ENCODE data around the gene ADIG.

The ADIG gene

GRCh38 chr20:38604873-38605303 is 23.9 kb downstream of the ADIG start:
- Histone ChIP-seq H3K9me3 (ENCODE audit: control insufficient read depth, low read length) (no peaks in the 10 kb centered on the region), H3K36me3 (ENCODE audit: control insufficient read depth, insufficient read depth, low read length, severe bottlenecking) (no peaks in the 10 kb centered on the region), H3K9ac (ENCODE audit: low read length) (no peak overlapping the region), H3K27me3 (replicated peaks; ENCODE audit: control insufficient read depth, insufficient read depth, low read length) (peaks cover 70% of the 10 kb centered on the region), H3K4me3 (ENCODE audit: low read length) (no peak overlapping the region), H3K4me1 (ENCODE audit: control insufficient read depth, insufficient read depth, low read length) (no peaks in the 10 kb centered on the region)
- DNase-seq (ENCODE audit: low read depth), result peak; percentile 11

DNA sequence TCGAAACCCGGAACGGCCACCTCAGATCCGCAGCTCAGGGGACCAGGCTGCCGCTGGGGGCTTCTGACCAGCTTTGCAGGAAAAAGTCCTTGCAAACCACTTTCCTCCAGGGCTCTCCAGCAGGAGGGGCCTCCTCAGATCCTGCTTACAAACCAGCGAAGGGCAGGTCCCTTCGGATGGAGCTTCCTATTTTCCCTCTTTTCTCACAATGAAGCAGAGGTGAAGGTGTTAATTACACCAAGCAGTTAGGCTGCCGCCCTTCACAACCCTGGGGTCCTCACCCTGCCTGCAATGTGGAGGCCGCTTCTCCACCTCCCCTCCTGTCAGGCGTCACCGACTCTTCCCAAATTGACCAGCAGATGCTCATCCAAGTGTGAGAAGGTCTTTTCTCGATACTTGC is 26.4 kb downstream of the ADIG start:
- Histone ChIP-seq H3K27me3 (replicated peaks; ENCODE audit: control insufficient read depth, insufficient read depth, low read length) (peaks cover 45% of the 10 kb centered on the region), H3K4me3 (ENCODE audit: low read length) (no peak overlapping the region), H3K9ac (ENCODE audit: low read length) (no peak overlapping the region), H3K9me3 (ENCODE audit: control insufficient read depth, low read length) (no peaks in the 10 kb centered on the region), H3K36me3 (ENCODE audit: control insufficient read depth, insufficient read depth, low read length, severe bottlenecking) (no peaks in the 10 kb centered on the region), H3K4me1 (ENCODE audit: control insufficient read depth, insufficient read depth, low read length) (no peaks in the 10 kb centered on the region)
- DNase-seq (ENCODE audit: low read depth), result no peak

DNA sequence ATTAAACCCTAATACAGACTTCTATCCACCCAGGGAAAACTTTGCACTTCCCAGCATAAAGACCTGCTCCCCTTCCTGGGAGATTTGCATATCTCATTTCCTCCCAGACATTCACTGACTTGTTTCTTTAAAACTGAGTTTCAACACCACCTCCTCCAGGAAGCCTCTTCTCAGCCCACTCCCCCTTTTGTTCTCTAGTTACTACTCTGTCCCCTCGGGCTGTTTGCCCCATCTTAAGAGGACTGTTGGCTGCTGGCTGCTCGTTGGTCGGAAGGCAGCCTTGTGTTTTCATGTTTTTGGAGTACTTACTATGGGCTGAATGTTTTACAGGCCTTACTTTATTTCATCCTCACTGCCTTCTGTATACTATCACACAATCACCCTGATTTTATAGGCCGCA is 27.2 kb downstream of the ADIG start:
- Histone ChIP-seq H3K9ac (ENCODE audit: low read length) (no peak overlapping the region), H3K4me3 (ENCODE audit: low read length) (no peak overlapping the region), H3K27me3 (replicated peaks; ENCODE audit: control insufficient read depth, insufficient read depth, low read length) (peaks cover 42% of the 10 kb centered on the region), H3K36me3 (ENCODE audit: control insufficient read depth, insufficient read depth, low read length, severe bottlenecking) (no peaks in the 10 kb centered on the region), H3K9me3 (ENCODE audit: control insufficient read depth, low read length) (no peaks in the 10 kb centered on the region), H3K4me1 (ENCODE audit: control insufficient read depth, insufficient read depth, low read length) (no peaks in the 10 kb centered on the region)
- no peak for DNase-seq (ENCODE audit: low read depth)

DNA sequence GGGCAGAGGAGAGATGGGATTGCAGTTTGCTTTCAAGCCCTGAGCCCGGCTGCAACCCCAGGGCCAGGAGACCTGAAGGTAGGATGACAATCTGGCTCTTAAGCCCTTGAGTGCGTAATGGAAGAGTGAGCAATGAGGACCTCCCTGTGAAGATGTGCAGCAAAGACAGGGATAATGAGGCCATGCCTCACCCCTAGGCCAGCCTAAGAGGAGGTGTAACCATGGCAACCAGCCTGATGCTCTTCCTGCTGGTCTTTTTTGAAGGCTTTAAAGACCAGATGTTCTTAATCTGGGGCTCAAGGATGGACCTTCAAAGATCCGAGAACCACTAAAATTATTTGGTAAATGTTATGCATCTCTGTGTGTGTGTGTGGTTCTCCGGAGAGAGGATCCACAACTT is 28.8 kb downstream of the ADIG start:
- peaks cover 42% of the 10 kb centered on the region for H3K27me3 ChIP-seq (replicated peaks; ENCODE audit: control insufficient read depth, insufficient read depth, low read length)
- DNase-seq (ENCODE audit: low read depth), result no peak
- H3K4me1 ChIP-seq (ENCODE audit: control insufficient read depth, insufficient read depth, low read length), result no peaks in the 10 kb centered on the region
- no peak overlapping the region for H3K9ac ChIP-seq (ENCODE audit: low read length)
- no peaks in the 10 kb centered on the region for H3K9me3 ChIP-seq (ENCODE audit: control insufficient read depth, low read length)
- H3K36me3 ChIP-seq (ENCODE audit: control insufficient read depth, insufficient read depth, low read length, severe bottlenecking), result no peaks in the 10 kb centered on the region
- H3K4me3 ChIP-seq (ENCODE audit: low read length), result no peak overlapping the region

GRCh38 chr20:38610521-38610920 is 29.5 kb downstream of the ADIG start:
- Histone ChIP-seq H3K9ac (ENCODE audit: low read length) (no peak overlapping the region), H3K27me3 (replicated peaks; ENCODE audit: control insufficient read depth, insufficient read depth, low read length) (peaks cover 49% of the 10 kb centered on the region), H3K9me3 (ENCODE audit: control insufficient read depth, low read length) (no peaks in the 10 kb centered on the region), H3K4me3 (ENCODE audit: low read length) (no peak overlapping the region), H3K36me3 (ENCODE audit: control insufficient read depth, insufficient read depth, low read length, severe bottlenecking) (no peaks in the 10 kb centered on the region), H3K4me1 (ENCODE audit: control insufficient read depth, insufficient read depth, low read length) (no peaks in the 10 kb centered on the region)
- peak; percentile 13 for DNase-seq (ENCODE audit: low read depth)

DNA sequence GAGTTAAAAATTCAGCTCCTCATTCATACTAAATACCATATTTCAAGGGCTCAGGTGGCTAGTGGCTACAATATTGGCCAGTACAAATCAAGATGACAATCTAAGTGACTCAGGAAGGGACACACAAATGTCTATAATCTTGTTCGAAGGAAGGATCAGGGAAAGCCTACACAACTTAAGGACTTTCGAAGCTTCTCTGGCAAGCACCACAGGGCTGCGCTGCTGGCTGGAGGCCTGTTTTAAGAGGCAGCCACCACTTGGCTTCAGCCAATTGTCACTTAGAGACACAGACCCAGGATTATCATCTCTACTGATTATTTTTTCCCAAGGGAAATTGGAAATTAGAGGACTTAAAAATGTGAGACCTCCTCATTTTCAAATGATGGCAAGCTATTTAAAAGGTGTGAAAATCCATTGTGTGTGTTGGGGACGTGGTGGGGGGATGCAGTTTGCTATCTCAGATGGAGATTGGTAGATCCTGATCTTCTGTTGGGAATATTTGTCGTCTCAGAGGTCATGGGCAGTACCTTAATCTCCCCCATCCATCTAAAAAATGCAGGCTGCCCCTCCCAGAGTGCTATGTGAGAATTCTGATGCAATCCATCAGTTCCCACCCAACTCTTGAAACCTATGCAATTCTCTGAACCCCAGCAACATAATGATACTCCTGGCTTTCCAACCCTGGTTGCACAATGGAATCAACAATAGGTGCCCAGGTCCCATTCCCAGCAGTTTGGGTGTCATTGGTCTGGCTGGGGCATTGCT is 31.9 kb downstream of the ADIG start:
- DNase-seq (ENCODE audit: low read depth), result no peak
- Histone ChIP-seq H3K9me3 (ENCODE audit: control insufficient read depth, low read length) (no peaks in the 10 kb centered on the region), H3K9ac (ENCODE audit: low read length) (no peak overlapping the region), H3K27me3 (replicated peaks; ENCODE audit: control insufficient read depth, insufficient read depth, low read length) (peaks cover 39% of the 10 kb centered on the region), H3K4me1 (ENCODE audit: control insufficient read depth, insufficient read depth, low read length) (no peaks in the 10 kb centered on the region), H3K4me3 (ENCODE audit: low read length) (no peak overlapping the region), H3K36me3 (ENCODE audit: control insufficient read depth, insufficient read depth, low read length, severe bottlenecking) (no peaks in the 10 kb centered on the region)

- no peaks in the 10 kb centered on the region for H3K36me3 ChIP-seq (ENCODE audit: control insufficient read depth, insufficient read depth, low read length, severe bottlenecking)
- peaks cover 52% of the 10 kb centered on the region for H3K27me3 ChIP-seq (replicated peaks; ENCODE audit: control insufficient read depth, insufficient read depth, low read length)
- no peaks in the 10 kb centered on the region for H3K4me1 ChIP-seq (ENCODE audit: control insufficient read depth, insufficient read depth, low read length)
- DNase-seq (ENCODE audit: low read depth), result no peak
- H3K9ac ChIP-seq (ENCODE audit: low read length), result no peak overlapping the region
- no peak overlapping the region for H3K4me3 ChIP-seq (ENCODE audit: low read length)
- no peaks in the 10 kb centered on the region for H3K9me3 ChIP-seq (ENCODE audit: control insufficient read depth, low read length)
Measured at GRCh38 chr20:38615283-38615682, 34.3 kb downstream of the ADIG start.

GRCh38 chr20:38616457-38616856 is 35.5 kb downstream of the ADIG start:
- Histone ChIP-seq H3K27me3 (replicated peaks; ENCODE audit: control insufficient read depth, insufficient read depth, low read length) (peaks cover 62% of the 10 kb centered on the region), H3K4me3 (ENCODE audit: low read length) (no peak overlapping the region), H3K9ac (ENCODE audit: low read length) (no peak overlapping the region), H3K9me3 (ENCODE audit: control insufficient read depth, low read length) (no peaks in the 10 kb centered on the region), H3K4me1 (ENCODE audit: control insufficient read depth, insufficient read depth, low read length) (no peaks in the 10 kb centered on the region), H3K36me3 (ENCODE audit: control insufficient read depth, insufficient read depth, low read length, severe bottlenecking) (no peaks in the 10 kb centered on the region)
- no peak for DNase-seq (ENCODE audit: low read depth)

DNA sequence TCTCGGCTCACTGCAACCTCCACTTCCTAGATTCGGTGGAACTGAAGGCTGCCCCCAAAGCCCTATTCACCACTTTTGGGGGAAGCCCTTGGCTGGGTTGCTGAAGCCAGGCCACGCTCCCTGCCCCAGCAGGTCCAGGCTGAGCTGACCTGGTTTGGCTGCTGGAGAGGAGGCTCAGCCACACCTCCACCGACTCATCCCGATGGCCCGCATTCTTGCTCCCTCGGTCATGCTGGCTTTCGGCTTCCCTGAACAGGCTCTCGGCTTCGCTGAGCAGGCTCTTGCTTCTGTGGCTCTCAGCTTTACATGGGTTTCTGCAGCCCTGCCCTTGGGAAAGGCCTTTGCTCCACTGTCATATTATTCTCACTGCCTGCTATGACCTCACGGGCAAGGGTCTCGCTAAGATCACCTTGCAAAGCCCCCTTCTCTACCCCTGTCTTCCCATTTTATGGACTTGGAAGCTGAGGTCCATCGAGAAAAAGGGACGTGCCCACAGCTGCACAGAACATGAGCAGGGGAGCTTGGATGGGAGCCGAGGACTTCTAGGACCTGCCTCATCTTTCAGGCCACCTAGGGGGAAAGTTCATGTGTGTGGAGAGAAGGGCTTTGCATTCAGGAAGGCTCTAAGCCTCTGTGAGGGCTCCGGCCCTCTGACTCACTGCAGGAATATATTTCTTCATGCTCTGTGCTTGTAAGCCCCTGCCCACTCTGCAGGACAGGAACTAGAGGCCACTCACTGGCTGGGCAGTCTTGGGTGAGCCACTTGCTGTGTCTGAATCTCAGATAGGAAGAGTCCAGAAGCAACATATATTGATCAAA is 36.2 kb downstream of the ADIG start:
- H3K9ac ChIP-seq (ENCODE audit: low read length), result no peak overlapping the region
- no peaks in the 10 kb centered on the region for H3K36me3 ChIP-seq (ENCODE audit: control insufficient read depth, insufficient read depth, low read length, severe bottlenecking)

DNA sequence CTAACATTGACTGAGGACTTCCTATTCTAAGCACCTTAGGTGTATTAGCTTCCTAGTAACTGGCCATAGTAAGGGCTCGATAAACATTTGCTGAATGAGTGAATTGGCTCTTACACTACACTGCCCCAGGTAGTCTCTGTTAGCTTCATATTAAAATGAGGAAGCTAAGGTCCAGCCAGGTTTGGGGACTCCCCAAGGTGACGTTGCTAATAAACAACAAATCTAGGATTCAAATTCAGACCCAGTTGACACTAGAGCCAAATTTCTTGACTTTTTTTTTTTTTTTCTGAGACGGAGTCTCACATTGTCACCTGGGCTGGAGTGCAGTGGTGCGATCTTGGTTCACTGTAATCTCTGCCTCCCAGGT is 36.8 kb downstream of the ADIG start:
- no peak for DNase-seq (ENCODE audit: low read depth)
- Histone ChIP-seq H3K4me3 (ENCODE audit: low read length) (no peak overlapping the region), H3K9ac (ENCODE audit: low read length) (no peak overlapping the region), H3K9me3 (ENCODE audit: control insufficient read depth, low read length) (no peaks in the 10 kb centered on the region), H3K36me3 (ENCODE audit: control insufficient read depth, insufficient read depth, low read length, severe bottlenecking) (no peaks in the 10 kb centered on the region), H3K4me1 (ENCODE audit: control insufficient read depth, insufficient read depth, low read length) (no peaks in the 10 kb centered on the region), H3K27me3 (replicated peaks; ENCODE audit: control insufficient read depth, insufficient read depth, low read length) (peaks cover 67% of the 10 kb centered on the region)

More for the DNA sequence above, 36.2 kb downstream of the ADIG start:
- DNase-seq (ENCODE audit: low read depth), result peak; percentile 28
- Histone ChIP-seq H3K9me3 (ENCODE audit: control insufficient read depth, low read length) (no peaks in the 10 kb centered on the region), H3K4me3 (ENCODE audit: low read length) (no peak overlapping the region), H3K27me3 (replicated peaks; ENCODE audit: control insufficient read depth, insufficient read depth, low read length) (peaks cover 65% of the 10 kb centered on the region), H3K4me1 (ENCODE audit: control insufficient read depth, insufficient read depth, low read length) (no peaks in the 10 kb centered on the region)

- Histone ChIP-seq H3K4me3 (ENCODE audit: low read length) (no peak overlapping the region), H3K9ac (ENCODE audit: low read length) (no peak overlapping the region), H3K9me3 (ENCODE audit: control insufficient read depth, low read length) (peaks cover 7% of the 10 kb centered on the region), H3K36me3 (ENCODE audit: control insufficient read depth, insufficient read depth, low read length, severe bottlenecking) (no peaks in the 10 kb centered on the region), H3K27me3 (replicated peaks; ENCODE audit: control insufficient read depth, insufficient read depth, low read length) (peaks cover 67% of the 10 kb centered on the region), H3K4me1 (ENCODE audit: control insufficient read depth, insufficient read depth, low read length) (no peaks in the 10 kb centered on the region)
- no peak for DNase-seq (ENCODE audit: low read depth)
Measured at GRCh38 chr20:38620441-38620840, 39.4 kb downstream of the ADIG start.
